Measurements from ENCODE around the gene NLGN4Y. TPM values are rescaled to one million over a fixed set of nuclear protein-coding genes. Genes with fewer than 3 reads are reported as not detected.

NLGN4Y gene
- total RNA-seq, 2 donors from 2014 or later = 27.1 to 55.9 TPM

DNA sequence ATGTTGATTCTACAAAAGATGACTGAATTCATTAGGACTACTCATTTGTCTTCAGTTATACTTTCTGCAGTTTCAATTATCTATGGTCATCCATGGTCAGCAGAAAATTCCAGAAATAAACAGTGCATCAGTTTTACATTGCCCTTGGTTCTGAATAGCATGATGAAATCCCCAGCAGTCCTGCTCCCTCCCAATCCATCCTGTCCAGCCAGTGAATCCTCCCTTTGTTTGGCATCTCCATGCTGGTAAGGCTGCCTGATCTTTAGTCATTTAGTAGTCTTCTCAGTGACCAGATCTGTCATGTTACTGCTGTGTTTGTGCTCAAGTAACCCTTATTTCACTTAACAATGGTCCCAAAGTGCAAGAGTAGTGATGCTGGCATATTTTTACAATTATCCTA is 239.3 kb downstream of the NLGN4Y start:
- H3K27ac ChIP-seq = no peak overlapping the region
- H3K9me3 ChIP-seq = no peaks in the 10 kb centered on the region
- DNase-seq (ENCODE audit: low spot score) (no peak), ATAC-seq (ENCODE audit: insufficient number of reproducible peaks, low FRiP score, low read depth) (no peak)
- no peak for TF ChIP-seq CTCF (IDR thresholded peaks at IDR 0.05)
- H3K36me3 ChIP-seq = no peaks in the 10 kb centered on the region
- H3K4me3 ChIP-seq = no peak overlapping the region
- H3K4me1 ChIP-seq (ENCODE audit: control insufficient read depth in 1 of 2, low read depth in 2 of 2) = no peaks in the 10 kb centered on the region
- H3K27me3 ChIP-seq (replicated peaks; ENCODE audit: insufficient read depth) = no peaks in the 10 kb centered on the region

- Histone ChIP-seq H3K4me3 (no peak overlapping the region), H3K9me3 (no peaks in the 10 kb centered on the region), H3K27ac (no peak overlapping the region), H3K4me1 (ENCODE audit: control insufficient read depth in 1 of 2, low read depth in 2 of 2) (no peaks in the 10 kb centered on the region), H3K27me3 (replicated peaks; ENCODE audit: insufficient read depth) (no peaks in the 10 kb centered on the region), H3K36me3 (no peaks in the 10 kb centered on the region)
- no peak for TF ChIP-seq CTCF (IDR thresholded peaks at IDR 0.05)
- ATAC-seq (ENCODE audit: insufficient number of reproducible peaks, low FRiP score, low read depth) (no peak), DNase-seq (ENCODE audit: low spot score) (no peak)
Measured at GRCh38 chrY:14778208-14778607, 253.9 kb downstream of the NLGN4Y start.

- Histone ChIP-seq H3K4me1 (ENCODE audit: control insufficient read depth in 1 of 2, low read depth in 2 of 2) (no peaks in the 10 kb centered on the region), H3K4me3 (no peak overlapping the region), H3K9me3 (no peaks in the 10 kb centered on the region), H3K27ac (no peak overlapping the region), H3K36me3 (no peaks in the 10 kb centered on the region), H3K27me3 (replicated peaks; ENCODE audit: insufficient read depth) (no peaks in the 10 kb centered on the region)
- DNase-seq (ENCODE audit: low spot score) = no peak
- no peak for ATAC-seq (ENCODE audit: insufficient number of reproducible peaks, low FRiP score, low read depth)
- no peak for TF ChIP-seq CTCF (IDR thresholded peaks at IDR 0.05)
Measured at GRCh38 chrY:14793104-14793503, 268.8 kb downstream of the NLGN4Y start.

DNA sequence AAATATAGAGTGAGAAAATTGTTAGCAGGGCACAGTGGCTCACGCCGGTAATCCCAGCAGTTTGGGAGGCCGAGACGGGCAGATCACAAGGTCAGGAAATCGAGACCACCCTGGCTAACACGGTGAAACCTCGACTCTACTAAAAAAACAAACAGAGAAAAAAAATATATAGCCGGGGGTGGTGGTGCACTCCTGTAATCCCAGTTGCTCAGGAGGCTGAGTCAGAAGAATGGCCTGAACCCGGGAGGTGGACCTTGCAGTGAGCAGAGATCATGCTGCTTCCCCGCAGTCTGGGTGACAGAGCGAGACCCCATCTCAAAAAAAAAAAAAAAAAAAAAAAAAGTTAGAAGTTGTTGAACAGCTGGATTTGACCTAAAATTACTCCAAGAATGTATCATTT is 269.3 kb downstream of the NLGN4Y start:
- Histone ChIP-seq H3K4me3 (no peak overlapping the region), H3K36me3 (no peaks in the 10 kb centered on the region), H3K4me1 (ENCODE audit: control insufficient read depth in 1 of 2, low read depth in 2 of 2) (no peaks in the 10 kb centered on the region), H3K9me3 (no peaks in the 10 kb centered on the region), H3K27me3 (replicated peaks; ENCODE audit: insufficient read depth) (no peaks in the 10 kb centered on the region), H3K27ac (no peak overlapping the region)
- ATAC-seq (ENCODE audit: insufficient number of reproducible peaks, low FRiP score, low read depth) (no peak), DNase-seq (ENCODE audit: low spot score) (no peak)
- TF ChIP-seq CTCF (IDR thresholded peaks at IDR 0.05) = no peak

- no peaks in the 10 kb centered on the region for H3K36me3 ChIP-seq
- H3K27ac ChIP-seq = no peak overlapping the region
- ATAC-seq (ENCODE audit: insufficient number of reproducible peaks, low FRiP score, low read depth) (no peak), DNase-seq (ENCODE audit: low spot score) (no peak)
- H3K27me3 ChIP-seq (replicated peaks; ENCODE audit: insufficient read depth) = no peaks in the 10 kb centered on the region
- TF ChIP-seq CTCF (IDR thresholded peaks at IDR 0.05) = no peak
- H3K9me3 ChIP-seq = no peaks in the 10 kb centered on the region
- H3K4me1 ChIP-seq (ENCODE audit: control insufficient read depth in 1 of 2, low read depth in 2 of 2) = no peaks in the 10 kb centered on the region
- no peak overlapping the region for H3K4me3 ChIP-seq
Measured at GRCh38 chrY:14798010-14798409, 273.7 kb downstream of the NLGN4Y start.
